ENCODE measurements around the gene NR2C2. TPM values are rescaled to one million over a fixed set of nuclear protein-coding genes. Genes with fewer than 3 reads are reported as not detected.

The NR2C2 gene
- total and polyA plus RNA-seq, 4 donors, result 3.3 to 21.8 (median 14.5) TPM

- Histone ChIP-seq H3K9ac (ENCODE audit: low read depth in 1 of 2, low read length in 2 of 2) (no peak overlapping the region), H3K36me3 (ENCODE audit: control insufficient read depth in 4 of 4, insufficient read depth in 3 of 4, low read depth in 1 of 4, low read length in 3 of 4) (peaks cover 10 to 70% (median 58%) of the 10 kb centered on the region in 4 donors), H3K9me3 (ENCODE audit: control insufficient read depth in 4 of 4, low read length in 3 of 4) (no peaks in the 10 kb centered on the region), H3K4me1 (ENCODE audit: control insufficient read depth in 4 of 4, insufficient read depth in 4 of 4, low read length in 3 of 4) (no peaks in the 10 kb centered on the region), H3K27ac (ENCODE audit: low read depth in 1 of 2, low read length in 2 of 2) (no peak overlapping the region), H3K27me3 (ENCODE audit: control insufficient read depth in 4 of 4, insufficient read depth in 4 of 4, low read length in 3 of 4) (no peaks in the 10 kb centered on the region), H3K4me3 (ENCODE audit: low read depth in 1 of 3, low read length in 3 of 3) (no peak overlapping the region)
- no peak for TF ChIP-seq JUND (IDR thresholded peaks at IDR 0.05)
- TF ChIP-seq REST (IDR thresholded peaks at IDR 0.05), result no peak
- TF ChIP-seq CTCF (IDR thresholded peaks at IDR 0.05; ENCODE audit: low read depth, low read length, missing input control), result no peak
- no peak for TF ChIP-seq MAX (IDR thresholded peaks at IDR 0.05)
- no peak for DNase-seq (ENCODE audit: low spot score)
- WGBS, result 98% methylated on average over 19 of the region's 19 CpGs
These were observed 127.1 kb downstream of the NR2C2 start for GRCh38 chr3:15074500-15074899.

- WGBS, result 80% methylated on average over 3 of the region's 3 CpGs
- TF ChIP-seq NR2F2 (IDR thresholded peaks at IDR 0.05), result no peak
- TF ChIP-seq ATF3 (IDR thresholded peaks at IDR 0.05), result no peak
- no peak for TF ChIP-seq ZBTB33 (IDR thresholded peaks at IDR 0.05)
- TF ChIP-seq RAD21 (IDR thresholded peaks at IDR 0.05), result no peak
- no peak for TF ChIP-seq MAX (IDR thresholded peaks at IDR 0.05)
- no peak for TF ChIP-seq FOXA2 (IDR thresholded peaks at IDR 0.05)
- TF ChIP-seq HNF4G (IDR thresholded peaks at IDR 0.05), result no peak
- H3K27me3 ChIP-seq (ENCODE audit: control insufficient read depth in 4 of 4, insufficient read depth in 4 of 4, low read length in 3 of 4), result no peaks in the 10 kb centered on the region
- H3K9ac ChIP-seq (ENCODE audit: low read depth in 1 of 2, low read length in 2 of 2), result no peak overlapping the region
- no peak overlapping the region for H3K4me3 ChIP-seq (ENCODE audit: low read depth in 1 of 3, low read length in 3 of 3)
- no peaks in the 10 kb centered on the region for H3K9me3 ChIP-seq (ENCODE audit: control insufficient read depth in 4 of 4, low read length in 3 of 4)
- H3K36me3 ChIP-seq (ENCODE audit: control insufficient read depth in 4 of 4, insufficient read depth in 3 of 4, low read depth in 1 of 4, low read length in 3 of 4), result peaks cover 15 to 86% (median 74%) of the 10 kb centered on the region in 4 donors
- no peak overlapping the region for H3K27ac ChIP-seq (ENCODE audit: low read depth in 1 of 2, low read length in 2 of 2)
- no peak for DNase-seq (ENCODE audit: low spot score)
- no peaks in the 10 kb centered on the region for H3K4me1 ChIP-seq (ENCODE audit: control insufficient read depth in 4 of 4, insufficient read depth in 4 of 4, low read length in 3 of 4)
These were observed 131.7 kb downstream of the NR2C2 start for GRCh38 chr3:15079091-15079490.
